HepG2 (cell line): ENCODE results near the gene FAAP100.

Source experiments
- HDAC2 ChIP-seq: sonication (generic); formaldehyde crosslinking; IDR thresholded peaks from 2 replicates; pipeline ENCODE4 v1.4.0; 2020; ENCODE audit warnings: missing genetic modification reagents
- TF ChIP-seq, protein P1 (sequence below): sonication (generic); formaldehyde crosslinking; IDR thresholded peaks from 2 replicates; pipeline ENCODE4 v1.4.0; 2020; ENCODE audit warnings: mild to moderate bottlenecking, missing genetic modification reagents, borderline replicate concordance

DNA sequence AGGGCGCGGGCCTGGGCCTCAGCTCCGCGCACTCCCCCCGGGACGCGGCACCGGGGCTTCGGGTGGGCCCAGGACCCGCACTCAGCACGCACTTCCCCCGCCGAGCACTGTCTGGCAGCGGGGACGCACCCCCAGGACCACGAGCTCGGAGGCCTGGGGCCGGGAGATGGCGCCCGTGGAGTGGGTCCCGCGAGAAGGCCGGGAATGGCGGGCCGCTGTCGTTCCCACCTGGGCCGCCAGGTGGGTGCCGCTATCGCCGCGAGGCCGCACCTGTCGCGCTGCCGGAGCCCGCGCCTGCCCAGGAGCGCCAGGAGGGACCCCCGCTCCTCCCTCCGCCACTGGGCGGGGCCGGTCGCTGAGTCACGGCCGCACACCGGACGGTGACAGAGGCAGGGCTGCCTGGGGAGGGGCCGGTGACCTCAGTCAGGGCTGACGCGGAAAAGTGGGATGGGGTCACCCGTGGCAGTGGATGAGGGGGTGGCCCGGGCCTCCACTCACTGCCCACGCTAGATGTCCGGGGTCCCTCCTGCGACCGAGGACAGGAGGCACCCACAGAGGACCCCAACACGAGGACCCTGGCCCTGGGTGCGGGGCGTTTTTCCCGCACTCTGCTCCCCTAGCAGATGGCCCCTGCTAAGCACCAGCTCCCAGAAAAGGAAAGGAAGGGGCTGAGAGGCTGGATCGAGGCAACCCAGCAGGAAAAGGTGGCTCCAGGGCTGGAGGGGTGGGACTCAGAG, 32.7 kb downstream of the FAAP100 start:
- peak; percentile 51 for TF ChIP-seq HDAC2
- TF ChIP-seq, protein P1, sequence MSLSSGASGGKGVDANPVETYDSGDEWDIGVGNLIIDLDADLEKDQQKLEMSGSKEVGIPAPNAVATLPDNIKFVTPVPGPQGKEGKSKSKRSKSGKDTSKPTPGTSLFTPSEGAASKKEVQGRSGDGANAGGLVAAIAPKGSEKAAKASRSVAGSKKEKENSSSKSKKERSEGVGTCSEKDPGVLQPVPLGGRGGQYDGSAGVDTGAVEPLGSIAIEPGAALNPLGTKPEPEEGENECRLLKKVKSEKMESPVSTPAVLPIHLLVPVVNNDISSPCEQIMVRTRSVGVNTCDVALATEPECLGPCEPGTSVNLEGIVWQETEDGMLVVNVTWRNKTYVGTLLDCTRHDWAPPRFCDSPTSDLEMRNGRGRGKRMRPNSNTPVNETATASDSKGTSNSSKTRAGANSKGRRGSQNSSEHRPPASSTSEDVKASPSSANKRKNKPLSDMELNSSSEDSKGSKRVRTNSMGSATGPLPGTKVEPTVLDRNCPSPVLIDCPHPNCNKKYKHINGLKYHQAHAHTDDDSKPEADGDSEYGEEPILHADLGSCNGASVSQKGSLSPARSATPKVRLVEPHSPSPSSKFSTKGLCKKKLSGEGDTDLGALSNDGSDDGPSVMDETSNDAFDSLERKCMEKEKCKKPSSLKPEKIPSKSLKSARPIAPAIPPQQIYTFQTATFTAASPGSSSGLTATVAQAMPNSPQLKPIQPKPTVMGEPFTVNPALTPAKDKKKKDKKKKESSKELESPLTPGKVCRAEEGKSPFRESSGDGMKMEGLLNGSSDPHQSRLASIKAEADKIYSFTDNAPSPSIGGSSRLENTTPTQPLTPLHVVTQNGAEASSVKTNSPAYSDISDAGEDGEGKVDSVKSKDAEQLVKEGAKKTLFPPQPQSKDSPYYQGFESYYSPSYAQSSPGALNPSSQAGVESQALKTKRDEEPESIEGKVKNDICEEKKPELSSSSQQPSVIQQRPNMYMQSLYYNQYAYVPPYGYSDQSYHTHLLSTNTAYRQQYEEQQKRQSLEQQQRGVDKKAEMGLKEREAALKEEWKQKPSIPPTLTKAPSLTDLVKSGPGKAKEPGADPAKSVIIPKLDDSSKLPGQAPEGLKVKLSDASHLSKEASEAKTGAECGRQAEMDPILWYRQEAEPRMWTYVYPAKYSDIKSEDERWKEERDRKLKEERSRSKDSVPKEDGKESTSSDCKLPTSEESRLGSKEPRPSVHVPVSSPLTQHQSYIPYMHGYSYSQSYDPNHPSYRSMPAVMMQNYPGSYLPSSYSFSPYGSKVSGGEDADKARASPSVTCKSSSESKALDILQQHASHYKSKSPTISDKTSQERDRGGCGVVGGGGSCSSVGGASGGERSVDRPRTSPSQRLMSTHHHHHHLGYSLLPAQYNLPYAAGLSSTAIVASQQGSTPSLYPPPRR (CRISPR knock-in tag): 0 out of 2 replicates have a peak, but pooled peaks have one; percentile 25
